Omental fat pad (tissue), 4 donors: ENCODE results near the gene SON. TPM values are rescaled to one million over a fixed set of nuclear protein-coding genes. Genes with fewer than 3 reads are reported as not detected.

Experiments used
- ATAC-seq: fragments of 150-250 bp; one replicate; pipeline ENCODE4 v1.9.1; 2016; ENCODE audit warnings: mild to moderate bottlenecking, moderate library complexity; ENCODE audit not compliant: low FRiP score
- DNase-seq: peaks from one replicate; pipeline ENCODE4 v3.0.0-alpha.2; 2019; ENCODE audit warnings: low spot score
- CTCF ChIP-seq, 3 donors: fragments of 450-650 bp; IDR thresholded peaks; one replicate each; pipeline ENCODE4 v1.5.1; 2016 to 2017; ENCODE audit warnings: antibody characterized with exemption in 3 of 3, mild to moderate bottlenecking in 3 of 3, moderate library complexity in 2 of 3
- total RNA-seq, 4 donors: library from RNA; depleted of rRNA; stranded (reverse); fragments of >200 nt; gene quantifications; one replicate each; pipeline ENCODE4 v1.1.0, GENCODE V29; 2016

Gene SON
- total RNA-seq, 4 donors from 2014 or later = 244 to 508 (median 432) TPM

- no peak for TF ChIP-seq CTCF (IDR thresholded peaks at IDR 0.05)
- ATAC-seq = no peak
- no peak for DNase-seq
These were observed 32.0 kb upstream of the SON start for GRCh38 chr21:33510826-33511225.

- no peak for ATAC-seq
- TF ChIP-seq CTCF (IDR thresholded peaks at IDR 0.05) = no peak
- DNase-seq = no peak
These were observed 31.2 kb upstream of the SON start for GRCh38 chr21:33511639-33512038.

- DNase-seq (no peak), ATAC-seq (no peak)
- TF ChIP-seq CTCF (IDR thresholded peaks at IDR 0.05) = no peak
These were observed 30.4 kb upstream of the SON start for GRCh38 chr21:33512481-33512880.

GRCh38 chr21:33514229-33514628, 28.6 kb upstream of the SON start:
- DNase-seq (no peak), ATAC-seq (peak; percentile 59)
- no peak for TF ChIP-seq CTCF (IDR thresholded peaks at IDR 0.05)

GRCh38 chr21:33518899-33519298, 23.9 kb upstream of the SON start:
- no peak for DNase-seq
- no peak for TF ChIP-seq CTCF (IDR thresholded peaks at IDR 0.05)
- no peak for ATAC-seq

GRCh38 chr21:33522297-33522952, 20.4 kb upstream of the SON start:
- DNase-seq (no peak), ATAC-seq (no peak)
- TF ChIP-seq CTCF (IDR thresholded peaks at IDR 0.05) = no peak

GRCh38 chr21:33522953-33523349, 19.9 kb upstream of the SON start:
- no peak for DNase-seq
- no peak for ATAC-seq
- no peak for TF ChIP-seq CTCF (IDR thresholded peaks at IDR 0.05)
